ENCODE data around the gene HDLBP. TPM values are rescaled to one million over a fixed set of nuclear protein-coding genes. Genes with fewer than 3 reads are reported as not detected.

HDLBP gene
- total RNA-seq, 2 donors from 2014 or later, result 390 to 417 TPM

Other genes with a start within 250 kb of the HDLBP start
- 10 to 100 TPM; 27.7 to 28.7 TPM for gene MTERF4, start 213.4 kb downstream of the HDLBP start, total RNA-seq
- 10 to 100 TPM; 12.3 to 14.8 TPM for gene PASK, start 166.2 kb downstream of the HDLBP start, total RNA-seq
- 10 to 100 TPM; 56.0 to 58.7 TPM for gene PPP1R7, start 165.2 kb downstream of the HDLBP start, total RNA-seq
- gene ANO7, start 127.0 kb downstream of the HDLBP start, total RNA-seq, result 100 to 1,000 TPM in 1 of 2 donors, 10 to 100 TPM in 1; 75.4 to 114 TPM
- 100 to 1,000 TPM; 245 to 254 TPM for gene SEPTIN2, start 253 bp upstream of the HDLBP start, total RNA-seq
- gene FARP2, start 40.6 kb upstream of the HDLBP start, total RNA-seq, result 100 to 1,000 TPM; 126 to 138 TPM
- gene STK25, start 192.9 kb upstream of the HDLBP start, total RNA-seq, result 100 to 1,000 TPM; 118 to 119 TPM
- 10 to 100 TPM; 10.3 to 14.2 TPM for gene BOK, start 243.1 kb upstream of the HDLBP start, total RNA-seq